Measurements from ENCODE around the gene MBL2.

Gene MBL2

GRCh38 chr10:52771534-52772445 is 794 bp downstream of the MBL2 start:
- DNase-seq (ENCODE audit: low read depth, low spot score) = no peak

DNA sequence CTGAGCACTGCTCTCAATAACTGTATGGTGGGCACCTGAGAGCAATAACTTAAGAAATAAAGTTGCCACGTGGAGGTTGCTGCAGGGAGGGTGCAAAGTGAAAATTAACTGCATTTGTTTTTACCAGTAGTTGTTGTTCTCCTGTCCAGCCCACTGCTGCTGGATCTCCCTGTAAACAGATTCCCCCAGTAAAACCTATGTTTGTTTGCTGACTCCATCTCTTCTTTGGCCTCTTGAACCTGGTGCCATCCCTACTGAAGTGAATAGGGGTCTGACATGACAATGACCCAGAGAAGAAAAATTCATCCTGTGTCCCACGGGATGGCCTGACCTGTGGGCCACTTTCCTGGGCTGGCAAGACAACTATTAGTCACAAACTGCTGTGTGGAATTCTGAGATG is 1.7 kb downstream of the MBL2 start:
- DNase-seq (ENCODE audit: low read depth, low spot score) = no peak

GRCh38 chr10:52769966-52770365 is 2.6 kb downstream of the MBL2 start:
- DNase-seq (ENCODE audit: low read depth, low spot score) = no peak

GRCh38 chr10:52768001-52768532 is 4.5 kb downstream of the MBL2 start:
- no peak for DNase-seq (ENCODE audit: low read depth, low spot score)

DNA sequence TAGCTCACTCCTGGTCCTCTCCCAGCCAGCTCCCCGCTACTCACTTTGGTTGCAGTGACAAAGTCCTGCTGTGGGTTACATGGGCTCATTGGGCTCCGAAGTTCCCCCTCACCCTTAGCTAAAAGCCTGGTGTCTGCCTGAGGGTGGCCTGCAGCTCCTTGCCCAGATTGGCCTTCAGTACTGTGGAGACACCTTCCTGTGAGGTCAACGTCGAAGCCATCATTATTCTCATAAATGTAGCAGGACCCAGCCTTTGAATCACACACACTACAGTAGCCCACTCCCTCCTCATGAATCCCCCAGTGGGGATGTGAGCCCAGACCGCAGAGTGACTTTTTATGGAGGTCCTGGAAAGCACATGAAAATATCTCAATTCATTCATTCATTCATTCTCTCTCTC is 10.5 kb downstream of the MBL2 start:
- DNase-seq (ENCODE audit: low read depth, low spot score) = no peak

DNA sequence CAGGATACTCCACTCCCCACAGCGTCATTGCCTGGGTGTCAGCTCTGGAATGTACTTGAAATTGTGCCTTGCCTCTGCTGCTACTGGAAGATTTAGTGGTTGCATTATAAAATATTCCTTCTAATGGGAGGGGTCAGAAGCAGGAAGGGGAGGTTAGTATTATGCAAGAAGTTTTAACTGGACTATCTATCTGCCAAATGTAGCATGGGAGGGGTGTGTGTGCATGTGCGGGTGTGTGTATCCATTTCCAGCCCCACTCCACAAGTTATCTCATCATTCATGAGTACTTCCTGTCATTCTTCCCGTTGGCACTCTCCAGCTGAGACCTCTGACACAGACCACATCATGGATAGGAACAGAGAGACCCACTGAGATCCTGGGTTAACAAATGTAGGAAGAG is 13.4 kb downstream of the MBL2 start:
- no peak for DNase-seq (ENCODE audit: low read depth, low spot score)

DNA sequence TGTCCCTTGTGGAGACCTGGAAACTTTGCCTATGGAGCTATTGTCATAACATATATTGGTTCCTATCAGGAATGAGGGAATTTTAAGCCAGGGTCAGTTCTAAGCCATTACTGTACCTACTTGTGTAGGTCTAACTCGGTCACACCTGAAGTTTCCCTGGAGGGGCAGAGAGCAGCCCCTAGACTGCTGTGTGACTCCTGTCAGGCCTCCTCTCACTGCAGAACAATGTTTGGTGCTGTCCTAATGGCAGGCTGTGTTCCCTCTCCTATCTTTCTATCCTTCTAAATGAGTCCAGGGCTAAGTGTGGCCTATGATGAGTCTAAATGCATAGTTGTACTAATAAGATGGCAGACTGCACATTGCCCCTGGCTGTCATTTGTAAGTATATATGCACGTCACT is 14.2 kb downstream of the MBL2 start:
- DNase-seq (ENCODE audit: low read depth, low spot score) = no peak

DNA sequence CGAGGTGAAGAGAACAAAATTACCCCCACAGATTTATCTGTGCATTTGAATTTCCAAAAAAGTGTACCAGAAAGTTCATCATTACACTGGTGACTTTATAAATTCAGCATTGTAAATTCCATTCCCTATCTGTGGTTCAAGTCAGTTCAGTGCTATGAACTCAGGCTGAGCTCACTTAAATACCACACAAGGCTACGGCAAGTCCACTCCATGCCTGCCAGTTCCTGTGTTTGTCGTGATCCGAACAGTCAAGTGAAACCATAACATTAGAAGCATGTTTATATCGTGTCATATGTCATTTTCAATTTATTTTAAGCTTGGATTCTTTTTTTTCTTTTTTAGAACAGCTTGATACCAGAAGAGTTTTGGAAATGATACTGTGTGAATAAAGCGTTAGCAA is 14.8 kb downstream of the MBL2 start:
- DNase-seq (ENCODE audit: low read depth, low spot score) = no peak

DNA sequence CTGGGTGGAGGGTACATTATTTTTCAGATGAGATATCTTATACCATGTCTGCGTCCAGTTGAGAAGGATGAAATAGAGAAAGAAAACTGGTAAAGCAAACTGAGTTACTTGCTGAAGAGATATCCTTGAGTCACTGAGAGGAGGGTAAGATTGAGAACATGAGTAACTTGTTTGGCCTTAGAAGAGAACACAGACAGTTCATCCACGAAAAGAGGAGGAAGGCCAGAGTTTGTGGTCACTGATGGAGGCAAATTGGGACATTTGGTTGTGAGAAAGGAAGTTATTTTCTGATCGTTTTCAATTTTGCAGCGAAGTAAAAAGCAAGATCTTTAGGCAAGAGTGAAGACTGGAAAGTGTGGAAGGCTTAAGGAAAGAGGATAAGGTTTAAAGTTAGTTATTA is 15.6 kb downstream of the MBL2 start:
- DNase-seq (ENCODE audit: low read depth, low spot score) = no peak

GRCh38 chr10:52756295-52756694 is 16.3 kb downstream of the MBL2 start:
- no peak for DNase-seq (ENCODE audit: low read depth, low spot score)

DNA sequence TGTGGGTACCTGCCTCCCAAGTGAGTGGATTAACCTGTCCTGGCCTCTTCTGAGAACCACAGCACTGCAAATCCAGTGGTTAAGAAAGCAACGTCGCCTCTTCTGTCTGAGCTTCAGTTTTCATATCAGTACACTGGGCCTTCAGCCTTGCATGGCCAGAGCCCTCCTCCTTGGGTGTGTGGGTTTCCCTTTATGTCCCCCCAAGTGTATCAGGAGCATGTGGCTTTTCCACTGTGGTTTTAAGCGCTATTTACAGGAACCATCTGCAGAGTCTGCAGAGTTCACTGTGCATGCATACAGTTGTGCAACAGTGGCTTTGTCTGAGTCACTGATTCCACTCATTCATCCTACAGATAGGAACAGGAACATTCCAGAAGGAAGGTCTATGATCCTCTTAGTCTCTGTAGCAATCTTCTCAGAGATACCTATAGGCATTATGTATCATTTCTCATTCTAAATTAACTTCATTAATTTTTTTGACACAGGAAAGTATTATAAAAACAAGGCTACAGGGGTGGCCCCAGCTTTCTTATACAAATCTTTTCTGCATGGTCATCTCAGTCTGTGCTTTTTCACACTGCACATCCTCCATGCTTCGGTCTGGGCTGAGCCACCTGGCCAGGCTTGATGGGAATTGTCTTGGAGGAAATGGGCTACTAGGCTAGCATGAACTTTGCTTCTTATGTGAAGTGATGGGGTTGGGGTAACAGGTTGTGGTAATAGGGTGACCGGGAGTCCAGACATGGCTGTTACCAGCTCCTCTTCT is 17.1 kb downstream of the MBL2 start:
- DNase-seq (ENCODE audit: low read depth, low spot score) = no peak

GRCh38 chr10:52752801-52753445 is 19.7 kb downstream of the MBL2 start:
- no peak for DNase-seq (ENCODE audit: low read depth, low spot score)

- no peak for DNase-seq (ENCODE audit: low read depth, low spot score)
Measured at GRCh38 chr10:52752261-52752660, 20.3 kb downstream of the MBL2 start.

DNA sequence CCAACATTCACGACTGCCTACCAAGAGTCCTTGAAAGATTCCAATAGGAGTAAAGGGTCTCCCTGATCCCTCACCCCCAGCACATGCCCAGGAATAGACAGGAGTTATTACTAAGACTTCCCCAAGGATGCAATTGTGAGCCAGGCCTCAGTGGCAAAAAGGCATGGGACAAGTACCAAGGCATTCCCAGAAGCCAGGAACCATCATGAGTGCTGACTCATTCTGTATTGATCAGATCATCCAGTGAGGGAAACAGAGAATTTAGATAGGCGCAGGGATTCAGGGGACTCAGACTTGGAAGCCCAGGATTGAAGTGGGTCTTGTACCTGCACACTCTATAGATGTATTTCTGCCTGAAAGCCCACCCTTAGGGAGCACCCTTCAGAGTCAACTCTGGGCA is 21.2 kb downstream of the MBL2 start:
- no peak for DNase-seq (ENCODE audit: low read depth, low spot score)

DNA sequence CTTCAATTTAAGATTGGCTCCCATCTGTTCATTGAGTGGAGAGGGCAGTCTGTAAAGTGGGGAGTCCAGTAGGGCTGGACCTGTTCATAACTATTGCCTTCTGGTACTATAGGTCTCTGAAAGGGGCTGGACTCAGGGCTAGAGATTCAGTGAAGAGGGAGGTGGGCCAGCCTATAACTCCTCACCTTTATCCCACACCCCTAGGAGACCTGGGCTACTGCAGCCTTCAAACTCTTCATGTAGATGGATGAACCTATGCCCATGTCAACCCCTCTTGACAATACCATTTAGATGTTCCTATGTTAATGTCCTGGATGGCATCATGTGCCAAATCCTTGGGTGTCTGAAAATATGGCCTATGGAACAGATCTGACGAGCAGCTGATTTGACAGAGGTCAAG is 22.0 kb downstream of the MBL2 start:
- no peak for DNase-seq (ENCODE audit: low read depth, low spot score)

DNA sequence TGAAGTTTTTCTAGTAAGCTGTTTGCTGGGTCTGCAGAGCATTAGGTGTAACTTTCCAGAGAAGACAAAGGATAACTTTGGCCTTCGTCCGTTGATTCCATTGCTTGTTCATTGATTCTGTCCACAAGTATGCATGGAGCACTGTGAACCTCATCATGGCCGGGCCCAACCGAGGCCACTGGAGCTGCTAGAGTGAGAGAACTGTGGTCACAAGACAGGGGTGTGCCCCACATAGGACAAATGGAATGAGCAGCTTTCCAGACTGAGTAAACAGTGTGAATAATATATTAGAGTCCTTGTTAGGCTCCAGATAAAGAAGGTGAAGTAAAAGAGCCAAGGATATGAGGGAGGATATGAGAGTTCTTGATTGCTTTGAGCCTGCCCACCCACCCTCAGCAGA is 24.9 kb downstream of the MBL2 start:
- DNase-seq (ENCODE audit: low read depth, low spot score) = no peak

DNA sequence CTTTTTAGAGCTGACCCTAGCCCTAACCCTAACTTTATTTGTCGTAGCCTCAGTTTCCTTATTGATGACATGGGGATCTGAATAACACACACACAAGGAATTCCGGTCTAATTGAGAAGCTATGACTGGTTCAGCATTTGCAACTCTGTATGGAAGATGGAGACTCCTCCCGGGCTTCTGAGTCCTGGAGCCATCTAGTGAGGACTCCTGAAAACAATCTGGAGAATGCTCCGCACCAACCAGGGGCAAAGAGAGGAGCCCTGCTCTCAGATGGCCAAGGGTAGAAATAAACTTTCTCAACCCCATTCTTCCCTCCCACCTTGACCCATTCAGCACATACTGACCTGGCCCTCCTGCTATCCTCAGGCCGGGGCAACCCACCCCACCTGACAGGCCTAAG is 26.4 kb downstream of the MBL2 start:
- no peak for DNase-seq (ENCODE audit: low read depth, low spot score)

DNA sequence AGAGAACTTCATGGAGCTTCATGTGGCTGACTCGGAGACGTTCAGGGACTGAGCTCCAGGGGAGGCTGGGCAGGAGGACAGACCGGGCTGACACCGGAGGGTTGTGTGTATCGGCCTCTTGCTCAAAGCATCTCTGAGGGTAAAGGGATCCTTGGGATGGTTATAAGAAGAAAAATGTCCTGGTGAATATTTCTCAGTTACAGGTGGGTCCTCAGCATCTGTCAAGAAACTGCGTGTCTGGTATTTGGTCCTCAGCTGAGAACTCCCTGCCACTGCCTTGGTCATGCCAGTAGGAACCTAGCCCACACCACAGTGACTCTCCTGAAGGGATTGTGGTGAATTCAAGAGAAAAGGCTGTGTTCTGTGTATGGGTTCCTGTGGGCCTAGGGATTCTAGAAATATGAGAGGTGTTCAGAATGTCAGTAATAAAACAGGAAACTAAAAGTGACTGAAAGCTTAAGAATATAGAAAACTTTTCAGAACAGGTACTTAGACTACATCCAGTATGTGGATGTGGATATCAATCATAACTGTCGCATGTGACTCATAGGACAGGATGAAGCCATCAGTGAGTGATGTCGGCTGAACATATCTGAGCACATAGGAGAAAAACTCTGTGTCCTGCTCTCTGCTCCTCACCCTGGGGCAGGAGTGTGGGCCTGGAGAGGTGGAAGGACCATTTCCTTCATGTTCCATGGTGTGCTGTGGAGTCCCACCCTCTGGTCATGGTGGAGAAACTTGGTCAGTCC is 28.4 kb downstream of the MBL2 start:
- no peak for DNase-seq (ENCODE audit: low read depth, low spot score)

- DNase-seq (ENCODE audit: low read depth, low spot score) = no peak
Measured at GRCh38 chr10:52742731-52743130, 29.9 kb downstream of the MBL2 start.

DNA sequence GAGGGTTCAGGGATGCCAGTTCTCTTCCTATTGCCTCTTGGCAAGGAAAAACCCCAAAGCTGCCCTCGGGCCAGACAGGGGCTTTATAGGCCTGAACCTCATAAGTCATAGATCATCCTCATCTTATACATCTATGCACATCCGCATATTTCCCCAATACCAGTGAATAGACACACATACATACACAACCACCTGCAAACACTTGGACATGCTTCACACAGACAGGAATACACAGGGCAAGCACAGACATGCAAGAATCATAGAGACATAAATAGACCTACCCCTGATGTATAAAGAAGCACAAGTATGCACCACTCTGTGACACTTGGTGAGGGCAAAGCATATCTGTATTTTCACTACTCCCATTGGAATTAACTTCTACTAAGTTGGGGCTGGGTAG is 30.7 kb downstream of the MBL2 start:
- DNase-seq (ENCODE audit: low read depth, low spot score) = no peak

DNA sequence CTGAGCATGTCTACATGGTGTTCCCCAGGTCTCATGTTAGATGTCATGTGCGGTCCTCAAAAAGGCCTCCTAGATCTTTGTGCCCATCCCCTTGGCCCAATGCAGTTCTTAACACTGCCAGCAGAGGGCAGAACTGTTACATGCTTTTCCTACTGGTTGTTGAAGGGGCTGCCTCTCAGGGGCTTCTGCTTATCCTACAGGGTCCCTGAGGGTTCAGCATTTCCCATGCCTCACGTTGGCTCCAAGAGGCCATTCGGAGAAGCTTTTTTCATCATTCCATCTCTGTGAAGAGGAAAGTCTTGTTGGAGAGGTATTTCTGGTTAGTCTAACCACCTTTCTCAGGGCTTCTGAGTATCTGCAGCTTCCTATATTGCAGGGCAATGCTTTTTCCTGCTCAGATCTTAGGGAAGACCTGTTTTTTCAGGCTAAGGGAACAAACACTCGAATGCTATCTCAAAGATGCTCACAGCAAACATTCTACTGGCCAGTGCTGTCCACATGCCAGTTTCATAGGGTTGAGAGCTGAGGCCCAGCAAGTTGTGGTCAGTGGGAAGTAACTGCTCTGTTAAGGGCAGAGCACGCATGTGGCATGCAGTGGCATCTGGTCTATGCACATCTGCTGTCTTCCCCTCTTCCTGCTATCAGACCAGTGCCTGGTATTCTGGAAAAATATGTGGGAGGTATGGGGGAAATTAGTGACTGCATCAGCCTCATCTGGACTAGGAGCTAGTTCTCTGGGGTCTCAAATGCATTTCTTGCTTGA is 31.5 kb downstream of the MBL2 start:
- no peak for DNase-seq (ENCODE audit: low read depth, low spot score)
